B cell (primary cell): ENCODE results near the gene GNAI2. TPM values are rescaled to one million over a fixed set of nuclear protein-coding genes. Genes with fewer than 3 reads are reported as not detected.

Experiments used
- ATAC-seq: fragments of 200-7000 bp; cut with Tn5 transposase; one replicate; pipeline ENCODE4 v1.10.0; 2021; ENCODE audit warnings: low read depth, mild to moderate bottlenecking, moderate number of reproducible peaks, moderate library complexity
- CTCF ChIA-PET: fragments of 350-600 bp; sonication (Branson Sonifier 250); formaldehyde crosslinking; loops from one replicate; lab custom pipeline; 2021; ENCODE audit warnings: antibody characterized with exemption, inconsistent platforms; lab: Charles Lee
- POLR2A ChIA-PET: fragments of 350-600 bp; sonication (Branson Sonifier 250); formaldehyde crosslinking; loops from one replicate; lab custom pipeline; 2021; ENCODE audit warnings: antibody characterized with exemption; lab: Charles Lee
- DNase-seq: peaks from one replicate; pipeline ENCODE4 v3.0.0; 2013
- H2AFZ ChIP-seq: 2 replicates; pipeline ENCODE4 v1.6.1; 2012; ENCODE audit warnings: mild to moderate bottlenecking, low read depth, low read length; ENCODE audit not compliant: insufficient read depth, poor library complexity, severe bottlenecking
- H3K27ac ChIP-seq, 2 donors: 1 replicate in 1 of 2; 2 replicates in 1 of 2; pipeline ENCODE4 v1.5.1; 2012 to 2013; ENCODE audit warnings: low read length in 2 of 2, mild to moderate bottlenecking in 2 of 2, moderate library complexity in 1 of 2
- H3K27me3 ChIP-seq, 4 experiments: fragments of 200-600 bp in 1 of 4; sonication (generic) in 1 of 4; replicated peaks in 1 of 4; 1 replicate in 2 of 4; 2 replicates in 2 of 4; pipeline versions ENCODE4 v1.6.1 to v1.7.0; 2013 to 2016; ENCODE audit warnings: low read length in 3 of 4, mild to moderate bottlenecking in 2 of 4, mixed read lengths in 1 of 4, moderate library complexity in 1 of 4; ENCODE audit not compliant: insufficient read depth in 4 of 4, control insufficient read depth in 3 of 4; ENCODE audit errors: control extremely low read depth in 1 of 4
- H3K36me3 ChIP-seq, 2 experiments: replicated peaks in 1 of 2; 1 replicate in 1 of 2; 2 replicates in 1 of 2; pipeline versions ENCODE4 v1.6.1 to v1.7.1; 2013; ENCODE audit warnings: low read length in 1 of 2; ENCODE audit not compliant: insufficient read depth in 2 of 2, control insufficient read depth in 1 of 2; ENCODE audit errors: control extremely low read depth in 1 of 2, extremely low read depth in 1 of 2
- H3K4me1 ChIP-seq, 2 donors: fragments of 200-600 bp in 1 of 2; sonication (generic) in 1 of 2; 1 replicate in 1 of 2; 2 replicates in 1 of 2; pipeline versions ENCODE4 v1.5.1 to v1.6.1; 2013 to 2017; ENCODE audit warnings: low read length in 2 of 2; ENCODE audit not compliant: control insufficient read depth in 2 of 2, insufficient read depth in 2 of 2
- H3K4me2 ChIP-seq: replicated peaks from 2 replicates; pipeline ENCODE3; 2012; ENCODE audit warnings: mild to moderate bottlenecking, low read depth, low read length; ENCODE audit not compliant: poor library complexity, severe bottlenecking
- H3K4me3 ChIP-seq, 5 experiments: fragments of 200-600 bp in 1 of 5; sonication (generic) in 1 of 5; 1 replicate in 3 of 5; 2 replicates in 2 of 5; pipeline versions ENCODE4 v1.5.1 to v1.7.0; 2011 to 2016; ENCODE audit warnings: low read length in 4 of 5, mild to moderate bottlenecking in 4 of 5, low read depth in 2 of 5, control low read depth in 1 of 5, moderate library complexity in 1 of 5; ENCODE audit not compliant: insufficient read depth in 1 of 5; ENCODE audit errors: control extremely low read depth in 1 of 5, extremely low read depth in 1 of 5
- H3K79me2 ChIP-seq: fragments of 200-600 bp; sonication (generic); one replicate; pipeline ENCODE4 v1.6.0; 2016; ENCODE audit warnings: low read length; ENCODE audit not compliant: control insufficient read depth, insufficient read depth
- H3K9ac ChIP-seq: fragments of 200-600 bp; sonication (generic); 2 replicates; pipeline ENCODE4 v1.6.1; 2017; ENCODE audit warnings: mild to moderate bottlenecking, low read length, moderate library complexity
- H3K9me3 ChIP-seq, 3 donors: one replicate each; pipeline versions ENCODE4 v1.6.1 to v1.7.1; 2013; ENCODE audit warnings: low read length in 2 of 3; ENCODE audit not compliant: control insufficient read depth in 2 of 3, insufficient read depth in 1 of 3; ENCODE audit errors: control extremely low read depth in 1 of 3
- H4K20me1 ChIP-seq: 2 replicates; pipeline ENCODE4 v1.6.0; 2012; ENCODE audit warnings: mild to moderate bottlenecking, low read length; ENCODE audit not compliant: insufficient read depth, control insufficient read depth, poor library complexity, severe bottlenecking
- H3K27ac Mint-ChIP-seq: one replicate; pipeline ENCODE4 v1.8.0; 2021; ENCODE audit warnings: mixed read lengths
- H3K27me3 Mint-ChIP-seq: one replicate; pipeline ENCODE4 v1.8.0; 2021; ENCODE audit warnings: mixed read lengths
- H3K4me1 Mint-ChIP-seq: one replicate; pipeline ENCODE4 v1.8.0; 2021; ENCODE audit warnings: mixed read lengths
- H3K4me3 Mint-ChIP-seq: one replicate; pipeline ENCODE4 v1.8.0; 2021; ENCODE audit warnings: mixed read lengths
- H3K9me3 Mint-ChIP-seq: one replicate; pipeline ENCODE4 v1.8.0; 2022; ENCODE audit warnings: mixed read lengths; ENCODE audit not compliant: insufficient read depth
- EZH2 ChIP-seq: IDR thresholded peaks from 2 replicates; pipeline ENCODE4 v1.6.1; 2012; ENCODE audit warnings: borderline replicate concordance, low read depth, mild to moderate bottlenecking, moderate library complexity, low read length; ENCODE audit not compliant: insufficient read depth, poor library complexity, severe bottlenecking
- WGBS: methylation state at CpG from one replicate; pipeline ENCODE4 v1.1.5; 2013; ENCODE audit warnings: missing lambda C conversion rate; ENCODE audit not compliant: insufficient coverage; 5-methylcytosine and 5-hydroxymethylcytosine counted together
- intact Hi-C: fragments of 100-400 bp; cut with micrococcal nuclease; formaldehyde crosslinking; loops from one replicate; pipeline ENCODE4 v1.10.0; 2022
- polyA plus RNA-seq: library from polyadenylated mRNA; depleted of rRNA; stranded (reverse); fragments of >200 nt; gene quantifications from 2 replicates; pipeline ENCODE4 v1.2.3, GENCODE V29; 2012
- total RNA-seq, 2 donors: library from RNA; stranded (reverse); fragments of 120-200 nt in 1 of 2; gene quantifications; 1 replicate in 1 of 2; 2 replicates in 1 of 2; pipeline versions ENCODE4 v1.2.3 to v1.2.4, GENCODE V29; 2013 to 2022
- TF ChIP-seq, protein P1 (sequence below): fragments of 200-600 bp; IDR thresholded peaks from one replicate; pipeline ENCODE4 v1.8.0; 2022; ENCODE audit warnings: antibody characterized with exemption, mild to moderate bottlenecking

The GNAI2 gene
- total and polyA plus RNA-seq, 2 donors (not counting 1 experiment from before 2014, with no cell fraction given) = 302 to 491 TPM

DNA sequence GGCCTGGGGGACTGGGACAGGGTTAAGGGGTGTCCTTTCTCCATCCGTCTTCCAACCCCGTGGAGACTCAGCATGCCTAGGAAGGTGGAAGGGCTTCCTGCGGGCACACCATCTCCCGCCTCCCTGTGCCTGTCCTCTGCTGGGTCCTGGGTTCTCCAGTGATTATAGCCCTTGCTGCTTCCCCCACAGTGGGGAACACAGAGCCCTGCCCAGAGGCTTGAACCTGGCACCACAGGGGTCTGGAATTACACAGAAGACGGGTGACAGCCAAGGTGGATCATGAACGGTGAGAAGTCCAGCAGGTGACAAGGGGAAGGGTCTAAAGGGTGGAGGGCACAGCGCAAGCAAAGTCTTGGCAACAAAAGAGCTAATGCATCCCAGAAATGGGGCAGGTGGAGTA, 26.8 kb downstream of the GNAI2 start:
- H3K36me3 ChIP-seq = peaks cover 0 to 7% of the 10 kb centered on the region in 2 experiments
- H3K4me3 Mint-ChIP-seq = no peak overlapping the region
- POLR2A ChIA-PET = interaction anchor here (0.7 kb wide), 1 partner anchor 28 kb away, joined by 6 read pairs; no protein-coding TSS in a partner anchor
- H3K79me2 ChIP-seq = no peaks in the 10 kb centered on the region
- no peak overlapping the region for H3K4me3 ChIP-seq
- intact Hi-C loops = no loop called here
- no peaks in the 10 kb centered on the region for H3K9me3 ChIP-seq
- no peak for ATAC-seq
- peaks cover 12 to 17% of the 10 kb centered on the region in 2 donors for H3K4me1 ChIP-seq
- peaks cover 0 to 26% (median 4%) of the 10 kb centered on the region in 4 experiments for H3K27me3 ChIP-seq
- peaks cover 20% of the 10 kb centered on the region for H4K20me1 ChIP-seq
- H3K9ac ChIP-seq = no peak overlapping the region
- no peak overlapping the region for H3K27ac ChIP-seq
- H3K9me3 Mint-ChIP-seq = no peaks in the 10 kb centered on the region
- H3K27me3 Mint-ChIP-seq = peaks cover 6% of the 10 kb centered on the region
- CTCF ChIA-PET = interaction anchor here (1.2 to 1.9 kb wide), 4 partner anchors 9 to 37 kb away, joined by 3 to 4 read pairs (median 4); no protein-coding TSS in a partner anchor
- H2AFZ ChIP-seq = no peak overlapping the region
- peaks cover 10% of the 10 kb centered on the region for H3K4me1 Mint-ChIP-seq
- DNase-seq = no peak
- no peak for TF ChIP-seq EZH2
- no peak overlapping the region for H3K27ac Mint-ChIP-seq
- H3K4me2 ChIP-seq = no peak overlapping the region
- 96% methylated on average over 6 of the region's 7 CpGs for WGBS

DNA sequence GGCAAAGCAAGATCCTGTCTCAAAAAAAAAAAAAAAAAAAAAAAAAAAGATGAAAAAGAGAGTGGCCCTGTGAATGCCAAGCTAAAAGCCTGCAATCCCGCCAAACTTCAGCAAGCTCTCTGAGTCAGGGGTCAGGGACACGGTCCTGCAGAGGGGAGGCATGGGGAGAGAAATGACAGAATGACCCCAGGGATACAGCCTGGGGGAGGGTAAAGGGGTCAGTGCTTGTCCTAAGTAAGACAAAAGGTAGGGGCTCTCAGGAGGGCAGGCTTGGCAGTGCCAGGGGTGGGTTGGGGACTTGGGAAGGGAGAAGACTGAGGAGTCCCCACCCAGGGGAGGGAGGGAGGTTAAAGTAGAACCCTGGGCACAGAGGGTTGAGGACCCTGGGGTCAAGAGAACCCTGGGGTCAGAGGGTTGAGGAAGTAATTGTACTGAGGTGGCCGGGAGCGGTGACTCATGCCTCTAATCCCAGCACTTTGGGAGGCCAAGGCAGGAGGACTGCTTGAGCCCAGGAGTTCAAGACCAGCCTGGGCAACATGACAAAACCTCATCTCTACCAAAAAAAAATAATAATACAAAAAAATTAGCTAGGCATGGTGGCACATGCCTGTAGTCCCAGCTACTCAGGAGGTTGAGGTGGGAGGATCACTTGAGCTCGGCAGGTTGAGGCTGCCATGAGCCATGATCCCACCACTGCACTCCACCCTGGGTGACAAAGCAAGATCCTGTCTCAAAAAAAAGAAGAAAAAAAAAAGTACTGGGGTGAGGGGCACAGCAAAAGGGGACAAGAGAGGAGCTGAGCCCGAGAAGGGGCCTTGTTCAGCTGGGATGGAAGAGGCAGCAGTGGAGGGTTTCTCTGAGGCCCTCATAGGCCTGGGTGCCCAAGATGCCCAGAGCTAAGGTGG, 27.7 kb downstream of the GNAI2 start:
- Histone ChIP-seq H3K27ac (no peak overlapping the region), H3K27me3 (peaks cover 0 to 32% (median 6%) of the 10 kb centered on the region in 4 experiments), H3K4me1 (peaks cover 12 to 17% of the 10 kb centered on the region in 2 donors), H2AFZ (no peak overlapping the region), H3K36me3 (no peaks in the 10 kb centered on the region), H3K4me3 (no peak overlapping the region), H3K79me2 (no peaks in the 10 kb centered on the region), H3K9me3 (no peaks in the 10 kb centered on the region), H3K4me2 (no peak overlapping the region), H4K20me1 (peaks cover 11% of the 10 kb centered on the region), H3K9ac (no peak overlapping the region)
- Mint-ChIP-seq H3K4me3 (no peak overlapping the region), H3K27ac (no peak overlapping the region), H3K27me3 (peaks cover 16% of the 10 kb centered on the region), H3K9me3 (no peaks in the 10 kb centered on the region), H3K4me1 (peaks cover 10% of the 10 kb centered on the region)
- DNase-seq (no peak), ATAC-seq (no peak)
- POLR2A ChIA-PET = interaction anchor here (0.7 kb wide), 2 partner anchors 17 to 29 kb away, joined by 6 to 10 read pairs; no protein-coding TSS in a partner anchor
- TF ChIP-seq EZH2 = no peak
- TF ChIP-seq, protein P1, sequence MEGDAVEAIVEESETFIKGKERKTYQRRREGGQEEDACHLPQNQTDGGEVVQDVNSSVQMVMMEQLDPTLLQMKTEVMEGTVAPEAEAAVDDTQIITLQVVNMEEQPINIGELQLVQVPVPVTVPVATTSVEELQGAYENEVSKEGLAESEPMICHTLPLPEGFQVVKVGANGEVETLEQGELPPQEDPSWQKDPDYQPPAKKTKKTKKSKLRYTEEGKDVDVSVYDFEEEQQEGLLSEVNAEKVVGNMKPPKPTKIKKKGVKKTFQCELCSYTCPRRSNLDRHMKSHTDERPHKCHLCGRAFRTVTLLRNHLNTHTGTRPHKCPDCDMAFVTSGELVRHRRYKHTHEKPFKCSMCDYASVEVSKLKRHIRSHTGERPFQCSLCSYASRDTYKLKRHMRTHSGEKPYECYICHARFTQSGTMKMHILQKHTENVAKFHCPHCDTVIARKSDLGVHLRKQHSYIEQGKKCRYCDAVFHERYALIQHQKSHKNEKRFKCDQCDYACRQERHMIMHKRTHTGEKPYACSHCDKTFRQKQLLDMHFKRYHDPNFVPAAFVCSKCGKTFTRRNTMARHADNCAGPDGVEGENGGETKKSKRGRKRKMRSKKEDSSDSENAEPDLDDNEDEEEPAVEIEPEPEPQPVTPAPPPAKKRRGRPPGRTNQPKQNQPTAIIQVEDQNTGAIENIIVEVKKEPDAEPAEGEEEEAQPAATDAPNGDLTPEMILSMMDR = no peak
- intact Hi-C loops = no loop called here
- 89% methylated on average over 4 of the region's 6 CpGs for WGBS
- CTCF ChIA-PET = interaction anchor here (0.7 to 1.9 kb wide), 6 partner anchors 8 to 38 kb away, joined by 3 to 4 read pairs (median 4); no protein-coding TSS in a partner anchor
